HepG2 (cell line): Measurements from ENCODE around the gene BRSK2.

Experiments
- CTCF ChIP-seq: sonication (generic); formaldehyde crosslinking; IDR thresholded peaks from 2 replicates; pipeline ENCODE4 v1.5.0; 2020; ENCODE audit warnings: mild to moderate bottlenecking, missing genetic modification reagents, moderate library complexity
- DMTF1 ChIP-seq: sonication (generic); formaldehyde crosslinking; IDR thresholded peaks from 2 replicates; pipeline ENCODE4 v1.4.0; 2020; ENCODE audit warnings: mild to moderate bottlenecking, missing genetic modification reagents
- GABPA ChIP-seq, 2 experiments: IDR thresholded peaks; 2 replicates each; pipeline ENCODE4 v1.6.1; 2011 to 2016; ENCODE audit warnings: low read depth in 2 of 2, low read length in 1 of 2, missing biosample characterization in 1 of 2, missing genetic modification characterization in 1 of 2
- GRHL1 ChIP-seq: sonication (generic); formaldehyde crosslinking; conservative IDR thresholded peaks from 2 replicates; pipeline ENCODE4 v1.8.0; 2022; ENCODE audit warnings: missing genetic modification reagents
- POLR2A ChIP-seq, 2 experiments: IDR thresholded peaks; 2 replicates each; pipeline ENCODE4 v1.6.1; 2011; ENCODE audit warnings: low read depth in 2 of 2, low read length in 2 of 2, mild to moderate bottlenecking in 1 of 2, moderate library complexity in 1 of 2; ENCODE audit not compliant: insufficient read depth in 1 of 2
- POLR2AphosphoS5 ChIP-seq: IDR thresholded peaks from 2 replicates; pipeline ENCODE4 v1.6.1; 2012; ENCODE audit warnings: low read depth, low read length
- RNF2 ChIP-seq: fragments of 450-650 bp; conservative IDR thresholded peaks from 2 replicates; pipeline ENCODE4 v1.6.1; 2016; ENCODE audit warnings: low read depth
- RXRA ChIP-seq: sonication (generic); formaldehyde crosslinking; IDR thresholded peaks from 2 replicates; pipeline ENCODE4 v1.5.1; 2020; ENCODE audit warnings: missing genetic modification reagents
- SRSF1 ChIP-seq: fragments of 200-400 bp; formaldehyde crosslinking; optimal IDR thresholded peaks from 2 replicates; pipeline ENCODE3; 2017; ENCODE audit warnings: mild to moderate bottlenecking, low read depth, low read length, moderate library complexity
- SRSF9 ChIP-seq: fragments of 200-400 bp; formaldehyde crosslinking; IDR thresholded peaks from 2 replicates; pipeline ENCODE4 v1.6.1; 2018; ENCODE audit warnings: borderline replicate concordance, mild to moderate bottlenecking, low read depth, low read length; ENCODE audit not compliant: insufficient read depth, poor library complexity, severe bottlenecking
- ZNF292 ChIP-seq: sonication (generic); formaldehyde crosslinking; IDR thresholded peaks from 2 replicates; pipeline ENCODE4 v1.8.1; 2022; ENCODE audit warnings: mild to moderate bottlenecking, low read depth, missing genetic modification reagents, borderline replicate concordance
- ZSCAN25 ChIP-seq: sonication (generic); formaldehyde crosslinking; IDR thresholded peaks from 2 replicates; pipeline ENCODE4 v1.8.0; 2022; ENCODE audit warnings: mild to moderate bottlenecking, missing genetic modification reagents
- ZSCAN30 ChIP-seq: sonication (generic); formaldehyde crosslinking; IDR thresholded peaks from 2 replicates; pipeline ENCODE4 v1.5.0; 2020; ENCODE audit warnings: mild to moderate bottlenecking, missing genetic modification reagents

- TF ChIP-seq ZSCAN25 (CRISPR knock-in tag): no peak
- no peak for TF ChIP-seq RNF2
- no peak for TF ChIP-seq GRHL1
- no peak for TF ChIP-seq RXRA
- no peak for TF ChIP-seq DMTF1
- TF ChIP-seq GABPA (IDR thresholded peaks at IDR 0.05; ENCODE audit: low read depth, low read length): no peak
- TF ChIP-seq GABPA (CRISPR knock-in tag; IDR thresholded peaks at IDR 0.05; ENCODE audit: low read depth): no peak
- no peak for TF ChIP-seq POLR2AphosphoS5
- no peak for TF ChIP-seq ZSCAN30 (CRISPR knock-in tag)
- TF ChIP-seq CTCF: no peak
- no peak for TF ChIP-seq SRSF1
- TF ChIP-seq SRSF9: no peak
- no peak for TF ChIP-seq ZNF292 (CRISPR knock-in tag)
- TF ChIP-seq POLR2A (IDR thresholded peaks at IDR 0.05; ENCODE audit: insufficient read depth in 1 of 2, low read depth in 2 of 2, low read length in 2 of 2): no peak
Observed at GRCh38 chr11:1478011-1478410, 88.3 kb downstream of the BRSK2 start.
